Gastrocnemius medialis (tissue), 4 donors: ENCODE results near the gene CKAP5. TPM values are rescaled to one million over a fixed set of nuclear protein-coding genes. Genes with fewer than 3 reads are reported as not detected.

Experiments
- ATAC-seq, 2 donors: fragments of 150-250 bp; one replicate each; pipeline ENCODE4 v1.9.1; 2016
- DNase-seq, 2 donors: peaks; one replicate each; pipeline ENCODE4 v3.0.0-alpha.2; 2019
- H3K27ac ChIP-seq, 4 donors: fragments of 200-600 bp; sonication (generic); 1 replicate in 1 of 4; 2 replicates in 3 of 4; pipeline ENCODE4 v1.5.1; 2016 to 2018; ENCODE audit warnings: mild to moderate bottlenecking in 2 of 4, moderate library complexity in 1 of 4
- H3K27me3 ChIP-seq, 3 donors: fragments of 200-600 bp; sonication (generic) in 2 of 3; 1 replicate in 1 of 3; 2 replicates in 2 of 3; pipeline versions ENCODE4 v1.5.1 to v1.6.0; 2016 to 2019; ENCODE audit warnings: mild to moderate bottlenecking in 1 of 3, moderate library complexity in 1 of 3
- H3K36me3 ChIP-seq, 2 donors: fragments of 200-600 bp; sonication (generic) in 1 of 2; one replicate each; pipeline ENCODE4 v1.5.1; 2017 to 2018
- H3K4me1 ChIP-seq, 2 donors: fragments of 200-600 bp; sonication (generic) in 1 of 2; one replicate each; pipeline ENCODE4 v1.5.1; 2016 to 2017; ENCODE audit warnings: mild to moderate bottlenecking in 2 of 2
- H3K4me3 ChIP-seq, 4 donors: fragments of 200-600 bp; sonication (generic) in 3 of 4; 1 replicate in 1 of 4; 2 replicates in 3 of 4; pipeline ENCODE4 v1.5.1; 2016 to 2019; ENCODE audit warnings: mild to moderate bottlenecking in 2 of 4
- H3K9me3 ChIP-seq, 3 donors: fragments of 200-600 bp; sonication (generic) in 2 of 3; 1 replicate in 1 of 3; 2 replicates in 2 of 3; pipeline ENCODE4 v1.5.1; 2016 to 2019
- POLR2A ChIP-seq, 2 donors: fragments of 450-650 bp; IDR thresholded peaks; one replicate each; pipeline ENCODE4 v1.6.1; 2017; ENCODE audit warnings: antibody characterized with exemption in 2 of 2, mild to moderate bottlenecking in 2 of 2, moderate library complexity in 2 of 2
- in situ Hi-C, 4 donors: fragments of 200-750 bp; cut with MboI; loops; one replicate each; pipeline versions ENCODE4 v1.15.0 to v1.8.0; 2017; ENCODE audit warnings: low sequenced_read_pairs in 4 of 4
- intact Hi-C: fragments of 100-400 bp; cut with DNase I; formaldehyde crosslinking; loops from one replicate; pipeline ENCODE4 v1.15.1; 2023; ENCODE audit warnings: low total_unique reads
- total RNA-seq, 4 donors: library from RNA; depleted of rRNA; stranded (reverse); fragments of >200 nt; gene quantifications; one replicate each; pipeline versions ENCODE4 v1.1.0 to v1.2.3, GENCODE V29; 2016
- TF ChIP-seq, protein P1 (sequence below), 5 experiments: fragments of 450-650 bp in 3 of 5; fragments of 200-600 bp in 2 of 5; sonication (generic) in 2 of 5; IDR thresholded peaks in 4 of 5; conservative IDR thresholded peaks in 1 of 5; 1 replicate in 4 of 5; 2 replicates in 1 of 5; pipeline ENCODE4 v1.5.1; 2016 to 2019; ENCODE audit warnings: antibody characterized with exemption in 5 of 5, mild to moderate bottlenecking in 3 of 5, moderate library complexity in 3 of 5

CKAP5 gene
- total RNA-seq, 4 donors from 2014 or later: 43.6 to 89.6 (median 65.0) TPM

GRCh38 chr11:46697723-46698122, 148.4 kb downstream of the CKAP5 start:
- Histone ChIP-seq H3K27ac (peak overlapping the region; percentile 74 to 88 (median 77)), H3K36me3 (peaks cover 0 to 37% of the 10 kb centered on the region in 2 donors), H3K27me3 (no peaks in the 10 kb centered on the region), H3K4me1 (peaks cover 65 to 70% of the 10 kb centered on the region in 2 donors), H3K4me3 (no peak overlapping the region), H3K9me3 (no peaks in the 10 kb centered on the region)
- DNase-seq (no peak), ATAC-seq (no peak)
- in situ Hi-C loops (no loop called here), intact Hi-C loops (loop anchor here (2.0 kb wide), 1 partner anchor 23 kb away; no protein-coding TSS in a partner anchor)
- TF ChIP-seq, protein P1, sequence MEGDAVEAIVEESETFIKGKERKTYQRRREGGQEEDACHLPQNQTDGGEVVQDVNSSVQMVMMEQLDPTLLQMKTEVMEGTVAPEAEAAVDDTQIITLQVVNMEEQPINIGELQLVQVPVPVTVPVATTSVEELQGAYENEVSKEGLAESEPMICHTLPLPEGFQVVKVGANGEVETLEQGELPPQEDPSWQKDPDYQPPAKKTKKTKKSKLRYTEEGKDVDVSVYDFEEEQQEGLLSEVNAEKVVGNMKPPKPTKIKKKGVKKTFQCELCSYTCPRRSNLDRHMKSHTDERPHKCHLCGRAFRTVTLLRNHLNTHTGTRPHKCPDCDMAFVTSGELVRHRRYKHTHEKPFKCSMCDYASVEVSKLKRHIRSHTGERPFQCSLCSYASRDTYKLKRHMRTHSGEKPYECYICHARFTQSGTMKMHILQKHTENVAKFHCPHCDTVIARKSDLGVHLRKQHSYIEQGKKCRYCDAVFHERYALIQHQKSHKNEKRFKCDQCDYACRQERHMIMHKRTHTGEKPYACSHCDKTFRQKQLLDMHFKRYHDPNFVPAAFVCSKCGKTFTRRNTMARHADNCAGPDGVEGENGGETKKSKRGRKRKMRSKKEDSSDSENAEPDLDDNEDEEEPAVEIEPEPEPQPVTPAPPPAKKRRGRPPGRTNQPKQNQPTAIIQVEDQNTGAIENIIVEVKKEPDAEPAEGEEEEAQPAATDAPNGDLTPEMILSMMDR (IDR thresholded peaks at IDR 0.05 in 4 of 5, conservative IDR thresholded peaks at IDR 0.05 in 1 of 5): no peak

- H3K9me3 ChIP-seq: no peaks in the 10 kb centered on the region
- peaks cover 61 to 67% of the 10 kb centered on the region in 2 donors for H3K4me1 ChIP-seq
- no peak overlapping the region for H3K4me3 ChIP-seq
- in situ Hi-C loops: no loop called here
- H3K36me3 ChIP-seq: peaks cover 0 to 35% of the 10 kb centered on the region in 2 donors
- H3K27ac ChIP-seq: peak overlapping the region; percentile 74 to 88 (median 77)
- TF ChIP-seq, protein P1 (IDR thresholded peaks at IDR 0.05 in 4 of 5, conservative IDR thresholded peaks at IDR 0.05 in 1 of 5): no peak
- TF ChIP-seq POLR2A (IDR thresholded peaks at IDR 0.05): no peak
- intact Hi-C loops: loop anchor here (2.0 kb wide), 1 partner anchor 23 kb away; no protein-coding TSS in a partner anchor
- no peak for DNase-seq
- H3K27me3 ChIP-seq: no peaks in the 10 kb centered on the region
- no peak for ATAC-seq
Observed at GRCh38 chr11:46697303-46697702, 148.8 kb downstream of the CKAP5 start.

GRCh38 chr11:46696212-46696558, 149.9 kb downstream of the CKAP5 start:
- H3K9me3 ChIP-seq: no peaks in the 10 kb centered on the region
- H3K4me1 ChIP-seq: peaks cover 50 to 56% of the 10 kb centered on the region in 2 donors
- ATAC-seq (peak; percentile 46 to 63), DNase-seq (peak; percentile 82 to 94)
- H3K27ac ChIP-seq: peak overlapping the region; percentile 74 to 88 (median 77)
- in situ Hi-C loops: no loop called here
- peak overlapping the region in 1 of 4 donors; percentile 11 for H3K4me3 ChIP-seq
- intact Hi-C loops: loop anchor here (2.0 kb wide), 1 partner anchor 21 kb away; no protein-coding TSS in a partner anchor
- H3K27me3 ChIP-seq: no peaks in the 10 kb centered on the region
- peaks cover 0 to 38% of the 10 kb centered on the region in 2 donors for H3K36me3 ChIP-seq
- TF ChIP-seq, protein P1 (IDR thresholded peaks at IDR 0.05 in 4 of 5, conservative IDR thresholded peaks at IDR 0.05 in 1 of 5): no peak
- peak in 1 of 2 donors; percentile 14 for TF ChIP-seq POLR2A (IDR thresholded peaks at IDR 0.05)

GRCh38 chr11:46695345-46696211, 150.5 kb downstream of the CKAP5 start:
- Histone ChIP-seq H3K4me3 (no peak overlapping the region), H3K36me3 (peaks cover 0 to 42% of the 10 kb centered on the region in 2 donors), H3K4me1 (peaks cover 50 to 56% of the 10 kb centered on the region in 2 donors), H3K9me3 (no peaks in the 10 kb centered on the region), H3K27ac (peak overlapping the region; percentile 74 to 88 (median 77)), H3K27me3 (no peaks in the 10 kb centered on the region)
- intact Hi-C loops (loop anchor here (2.0 kb wide), 1 partner anchor 21 kb away; no protein-coding TSS in a partner anchor), in situ Hi-C loops (no loop called here)
- DNase-seq (no peak), ATAC-seq (peak; percentile 0 to 6)
- TF ChIP-seq, protein P1 (IDR thresholded peaks at IDR 0.05 in 4 of 5, conservative IDR thresholded peaks at IDR 0.05 in 1 of 5): no peak
- TF ChIP-seq POLR2A (IDR thresholded peaks at IDR 0.05): no peak
